A673 (cell line): Measurements from ENCODE around the gene CRIP1.

Source experiments
- CTCF ChIP-seq: fragments of 300-800, 200-600 bp; sonication (generic); conservative IDR thresholded peaks from 2 replicates; pipeline ENCODE4 v1.5.1; 2017; ENCODE audit warnings: low read depth, mild to moderate bottlenecking, antibody characterized with exemption, low read length, moderate library complexity, mixed read lengths
- EZH2 ChIP-seq: fragments of 200-600 bp; sonication (generic); IDR thresholded peaks from 2 replicates; pipeline ENCODE4 v1.6.1; 2017; ENCODE audit warnings: borderline replicate concordance, low read depth, mild to moderate bottlenecking, mixed read lengths, antibody characterized with exemption, low read length; ENCODE audit not compliant: poor library complexity, severe bottlenecking

- no peak for TF ChIP-seq CTCF
- no peak for TF ChIP-seq EZH2
Measured at GRCh38 chr14:105507247-105507646, 20.6 kb downstream of the CRIP1 start.
